ENCODE measurements around the gene DGKE. TPM values are rescaled to one million over a fixed set of nuclear protein-coding genes. Genes with fewer than 3 reads are reported as not detected.

DGKE gene
- total RNA-seq, 2 experiments from 2014 or later = 20.0 to 22.3 TPM

DNA sequence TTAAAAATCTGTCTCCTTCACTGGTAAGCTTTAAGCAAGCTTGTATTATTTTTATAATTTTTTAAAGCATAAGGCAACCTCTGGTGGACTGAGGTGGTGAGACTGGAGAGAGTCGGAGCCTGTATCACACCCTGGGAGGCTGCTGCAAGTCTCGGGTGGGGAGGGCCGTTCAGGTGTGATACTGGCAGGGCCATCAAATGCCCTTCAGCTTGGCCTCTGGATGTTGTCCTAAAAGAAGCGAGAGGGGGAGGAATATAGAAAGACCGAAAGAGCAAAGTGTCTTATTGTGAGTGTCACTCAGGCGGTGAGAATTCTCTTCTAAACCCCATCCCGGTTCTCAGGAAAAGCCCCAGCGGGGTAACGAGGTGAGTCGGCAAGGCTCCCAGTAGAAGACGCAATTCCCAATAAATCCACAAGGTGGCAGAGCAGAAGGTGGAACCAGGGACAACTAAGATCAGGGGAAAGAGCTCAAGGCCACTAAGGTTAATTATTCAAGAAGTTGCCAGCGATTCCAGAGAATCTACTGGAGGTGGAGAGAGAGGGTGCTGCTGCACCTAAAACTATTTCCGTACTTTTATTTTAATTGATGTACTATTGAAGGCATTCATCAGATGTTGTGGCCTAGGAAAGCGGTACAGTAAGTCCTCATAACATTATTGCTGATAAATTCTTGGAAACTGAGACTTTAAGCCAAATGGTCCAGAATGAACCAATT lies 14.4 kb upstream of the DGKE start:
- POLR2A ChIA-PET = interaction anchor here (0.5 to 2.0 kb wide), 3 partner anchors 14 to 120 kb away, joined by 3 to 20 read pairs (median 8); partner anchors contain the start of genes C17orf67, DGKE and TRIM25
- no peaks in the 10 kb centered on the region for H3K9me3 ChIP-seq (ENCODE audit: control insufficient read depth in 1 of 2, insufficient read depth in 1 of 2, low read length in 2 of 2)
- Mint-ChIP-seq H3K27me3 (no peaks in the 10 kb centered on the region), H3K4me3 (no peak overlapping the region), H3K27ac (no peak overlapping the region), H3K9me3 (no peaks in the 10 kb centered on the region), H3K4me1 (ENCODE audit: low read depth) (peaks cover 13% of the 10 kb centered on the region), H3K36me3 (ENCODE audit: low read depth) (peaks cover 21% of the 10 kb centered on the region)
- DNase-seq = peak; percentile 50 to 86 (median 63)
- no peaks in the 10 kb centered on the region for H3K36me3 ChIP-seq (ENCODE audit: insufficient read depth, low read length)
- peaks cover 6% of the 10 kb centered on the region for H3K4me1 ChIP-seq (ENCODE audit: insufficient read depth, low read length)
- H3K4me3 ChIP-seq (ENCODE audit: low read length) = no peak overlapping the region
- CTCF ChIA-PET = interaction anchor here (0.6 to 3.3 kb wide), 16 partner anchors 10 to 125 kb away, joined by 3 to 12 read pairs (median 3); partner anchors contain the start of gene DGKE
- no peaks in the 10 kb centered on the region for H3K27me3 ChIP-seq (ENCODE audit: control insufficient read depth in 1 of 2, insufficient read depth in 2 of 2, low read length in 2 of 2)
- intact Hi-C loops (cut with DNase I, micrococcal nuclease) = loop anchor here (1.0 to 5.0 kb wide), 4 partner anchors 13 to 138 kb away; partner anchors contain the start of gene C17orf67 (in 1 of the 2)
- no peak overlapping the region for H3K27ac ChIP-seq (ENCODE audit: low read depth in 1 of 2, low read length in 2 of 2)
- peak; percentile 98 for ATAC-seq (ENCODE audit: poor library complexity)
- TF ChIP-seq, protein P1, sequence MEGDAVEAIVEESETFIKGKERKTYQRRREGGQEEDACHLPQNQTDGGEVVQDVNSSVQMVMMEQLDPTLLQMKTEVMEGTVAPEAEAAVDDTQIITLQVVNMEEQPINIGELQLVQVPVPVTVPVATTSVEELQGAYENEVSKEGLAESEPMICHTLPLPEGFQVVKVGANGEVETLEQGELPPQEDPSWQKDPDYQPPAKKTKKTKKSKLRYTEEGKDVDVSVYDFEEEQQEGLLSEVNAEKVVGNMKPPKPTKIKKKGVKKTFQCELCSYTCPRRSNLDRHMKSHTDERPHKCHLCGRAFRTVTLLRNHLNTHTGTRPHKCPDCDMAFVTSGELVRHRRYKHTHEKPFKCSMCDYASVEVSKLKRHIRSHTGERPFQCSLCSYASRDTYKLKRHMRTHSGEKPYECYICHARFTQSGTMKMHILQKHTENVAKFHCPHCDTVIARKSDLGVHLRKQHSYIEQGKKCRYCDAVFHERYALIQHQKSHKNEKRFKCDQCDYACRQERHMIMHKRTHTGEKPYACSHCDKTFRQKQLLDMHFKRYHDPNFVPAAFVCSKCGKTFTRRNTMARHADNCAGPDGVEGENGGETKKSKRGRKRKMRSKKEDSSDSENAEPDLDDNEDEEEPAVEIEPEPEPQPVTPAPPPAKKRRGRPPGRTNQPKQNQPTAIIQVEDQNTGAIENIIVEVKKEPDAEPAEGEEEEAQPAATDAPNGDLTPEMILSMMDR (IDR thresholded peaks at IDR 0.05) = peak; percentile 88

DNA sequence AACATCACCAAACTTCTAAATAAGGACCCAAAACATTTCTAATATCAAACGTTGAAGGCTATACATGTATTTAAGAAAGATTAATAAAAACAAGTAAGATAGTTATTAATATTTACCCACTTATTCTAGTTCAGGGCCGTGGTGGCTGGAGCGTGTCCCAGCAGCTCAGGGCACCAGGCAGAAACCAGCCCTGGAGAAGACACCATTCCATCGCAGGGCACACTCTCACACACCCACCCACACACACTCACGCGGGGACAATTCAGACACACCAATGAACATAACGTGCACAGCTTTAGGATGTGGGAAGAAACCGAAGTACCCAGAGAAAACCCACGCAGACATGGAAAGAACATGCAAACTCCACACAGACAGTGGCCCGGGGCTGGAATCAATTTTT lies 13.7 kb upstream of the DGKE start:
- no peaks in the 10 kb centered on the region for H3K9me3 ChIP-seq (ENCODE audit: control insufficient read depth in 1 of 2, insufficient read depth in 1 of 2, low read length in 2 of 2)
- POLR2A ChIA-PET = interaction anchor here (0.5 to 2.0 kb wide), 3 partner anchors 14 to 119 kb away, joined by 3 to 20 read pairs (median 8); partner anchors contain the start of genes C17orf67, DGKE and TRIM25
- Mint-ChIP-seq H3K4me3 (no peak overlapping the region), H3K4me1 (ENCODE audit: low read depth) (peaks cover 13% of the 10 kb centered on the region), H3K36me3 (ENCODE audit: low read depth) (peaks cover 22% of the 10 kb centered on the region), H3K27ac (no peak overlapping the region), H3K9me3 (no peaks in the 10 kb centered on the region), H3K27me3 (no peaks in the 10 kb centered on the region)
- no peaks in the 10 kb centered on the region for H3K36me3 ChIP-seq (ENCODE audit: insufficient read depth, low read length)
- intact Hi-C loops (cut with DNase I, micrococcal nuclease) = loop anchor here in 1 of 2 experiments (5.0 kb wide), 1 partner anchor 137 kb away; no protein-coding TSS in a partner anchor
- ATAC-seq (ENCODE audit: poor library complexity) = no peak
- TF ChIP-seq, protein P1 (IDR thresholded peaks at IDR 0.05) = no peak
- CTCF ChIA-PET = interaction anchor here (0.6 to 3.3 kb wide), 14 partner anchors 9 to 125 kb away, joined by 3 to 12 read pairs (median 3); partner anchors contain the start of gene DGKE
- peaks cover 6% of the 10 kb centered on the region for H3K4me1 ChIP-seq (ENCODE audit: insufficient read depth, low read length)
- no peak for DNase-seq
- H3K27me3 ChIP-seq (ENCODE audit: control insufficient read depth in 1 of 2, insufficient read depth in 2 of 2, low read length in 2 of 2) = no peaks in the 10 kb centered on the region
- no peak overlapping the region for H3K27ac ChIP-seq (ENCODE audit: low read depth in 1 of 2, low read length in 2 of 2)
- H3K4me3 ChIP-seq (ENCODE audit: low read length) = no peak overlapping the region

DNA sequence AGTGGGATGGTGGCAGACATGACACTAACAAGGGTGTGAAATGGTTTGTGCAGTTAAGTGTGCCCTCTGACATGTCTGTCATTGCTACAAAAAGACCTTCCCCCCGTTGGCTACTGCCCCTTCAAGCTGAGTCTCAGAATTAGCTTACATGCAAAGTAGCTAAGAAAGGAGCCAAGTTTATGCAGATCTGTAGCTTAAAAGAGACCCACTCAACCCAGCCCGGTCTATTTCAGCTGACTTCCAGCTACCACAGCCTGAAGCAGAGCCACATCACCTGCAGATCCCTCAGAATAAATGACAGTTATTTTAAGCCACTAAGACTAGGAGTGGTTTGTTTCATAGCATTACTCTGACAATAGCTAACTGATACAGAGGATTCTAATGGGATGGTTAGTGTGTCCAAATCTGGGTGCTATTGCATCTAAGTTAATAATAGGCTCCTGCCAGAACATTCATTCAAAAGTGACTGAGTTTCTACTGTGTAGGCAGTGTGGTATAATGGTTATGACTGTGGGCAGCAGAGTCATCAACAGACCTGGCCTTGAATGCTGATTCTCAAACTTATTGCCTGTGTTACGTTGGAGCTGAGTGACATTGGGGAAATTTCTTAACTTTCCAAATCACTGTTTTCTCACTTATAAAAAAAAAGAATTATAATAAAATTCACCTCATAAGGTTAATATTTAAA lies 12.0 kb upstream of the DGKE start:
- H3K27ac ChIP-seq (ENCODE audit: low read depth in 1 of 2, low read length in 2 of 2) = no peak overlapping the region
- CTCF ChIA-PET = interaction anchor here (3.3 kb wide), 1 partner anchor 118 kb away, joined by 12 read pairs; no protein-coding TSS in a partner anchor
- Mint-ChIP-seq H3K4me3 (no peak overlapping the region), H3K36me3 (ENCODE audit: low read depth) (peaks cover 23% of the 10 kb centered on the region), H3K27me3 (no peaks in the 10 kb centered on the region), H3K9me3 (no peaks in the 10 kb centered on the region), H3K27ac (no peak overlapping the region), H3K4me1 (ENCODE audit: low read depth) (peaks cover 13% of the 10 kb centered on the region)
- H3K36me3 ChIP-seq (ENCODE audit: insufficient read depth, low read length) = no peaks in the 10 kb centered on the region
- POLR2A ChIA-PET = no interaction called here
- no peak overlapping the region for H3K4me3 ChIP-seq (ENCODE audit: low read length)
- TF ChIP-seq, protein P1 (IDR thresholded peaks at IDR 0.05) = no peak
- no peaks in the 10 kb centered on the region for H3K27me3 ChIP-seq (ENCODE audit: control insufficient read depth in 1 of 2, insufficient read depth in 2 of 2, low read length in 2 of 2)
- intact Hi-C loops (cut with DNase I, micrococcal nuclease) = loop anchor here in 1 of 2 experiments (5.0 kb wide), 1 partner anchor 135 kb away; no protein-coding TSS in a partner anchor
- ATAC-seq (ENCODE audit: poor library complexity) (no peak), DNase-seq (no peak)
- peaks cover 6% of the 10 kb centered on the region for H3K4me1 ChIP-seq (ENCODE audit: insufficient read depth, low read length)
- H3K9me3 ChIP-seq (ENCODE audit: control insufficient read depth in 1 of 2, insufficient read depth in 1 of 2, low read length in 2 of 2) = no peaks in the 10 kb centered on the region
